ENCODE results near the gene GMIP.
"Not testable (repeated sequence)": the region's sequence is repeated elsewhere in the genome, so short reads cannot be mapped to it uniquely, and the experiment has no call there.

GMIP gene, protein sequence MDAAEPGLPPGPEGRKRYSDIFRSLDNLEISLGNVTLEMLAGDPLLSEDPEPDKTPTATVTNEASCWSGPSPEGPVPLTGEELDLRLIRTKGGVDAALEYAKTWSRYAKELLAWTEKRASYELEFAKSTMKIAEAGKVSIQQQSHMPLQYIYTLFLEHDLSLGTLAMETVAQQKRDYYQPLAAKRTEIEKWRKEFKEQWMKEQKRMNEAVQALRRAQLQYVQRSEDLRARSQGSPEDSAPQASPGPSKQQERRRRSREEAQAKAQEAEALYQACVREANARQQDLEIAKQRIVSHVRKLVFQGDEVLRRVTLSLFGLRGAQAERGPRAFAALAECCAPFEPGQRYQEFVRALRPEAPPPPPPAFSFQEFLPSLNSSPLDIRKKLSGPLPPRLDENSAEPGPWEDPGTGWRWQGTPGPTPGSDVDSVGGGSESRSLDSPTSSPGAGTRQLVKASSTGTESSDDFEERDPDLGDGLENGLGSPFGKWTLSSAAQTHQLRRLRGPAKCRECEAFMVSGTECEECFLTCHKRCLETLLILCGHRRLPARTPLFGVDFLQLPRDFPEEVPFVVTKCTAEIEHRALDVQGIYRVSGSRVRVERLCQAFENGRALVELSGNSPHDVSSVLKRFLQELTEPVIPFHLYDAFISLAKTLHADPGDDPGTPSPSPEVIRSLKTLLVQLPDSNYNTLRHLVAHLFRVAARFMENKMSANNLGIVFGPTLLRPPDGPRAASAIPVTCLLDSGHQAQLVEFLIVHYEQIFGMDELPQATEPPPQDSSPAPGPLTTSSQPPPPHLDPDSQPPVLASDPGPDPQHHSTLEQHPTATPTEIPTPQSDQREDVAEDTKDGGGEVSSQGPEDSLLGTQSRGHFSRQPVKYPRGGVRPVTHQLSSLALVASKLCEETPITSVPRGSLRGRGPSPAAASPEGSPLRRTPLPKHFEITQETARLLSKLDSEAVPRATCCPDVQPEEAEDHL

DNA sequence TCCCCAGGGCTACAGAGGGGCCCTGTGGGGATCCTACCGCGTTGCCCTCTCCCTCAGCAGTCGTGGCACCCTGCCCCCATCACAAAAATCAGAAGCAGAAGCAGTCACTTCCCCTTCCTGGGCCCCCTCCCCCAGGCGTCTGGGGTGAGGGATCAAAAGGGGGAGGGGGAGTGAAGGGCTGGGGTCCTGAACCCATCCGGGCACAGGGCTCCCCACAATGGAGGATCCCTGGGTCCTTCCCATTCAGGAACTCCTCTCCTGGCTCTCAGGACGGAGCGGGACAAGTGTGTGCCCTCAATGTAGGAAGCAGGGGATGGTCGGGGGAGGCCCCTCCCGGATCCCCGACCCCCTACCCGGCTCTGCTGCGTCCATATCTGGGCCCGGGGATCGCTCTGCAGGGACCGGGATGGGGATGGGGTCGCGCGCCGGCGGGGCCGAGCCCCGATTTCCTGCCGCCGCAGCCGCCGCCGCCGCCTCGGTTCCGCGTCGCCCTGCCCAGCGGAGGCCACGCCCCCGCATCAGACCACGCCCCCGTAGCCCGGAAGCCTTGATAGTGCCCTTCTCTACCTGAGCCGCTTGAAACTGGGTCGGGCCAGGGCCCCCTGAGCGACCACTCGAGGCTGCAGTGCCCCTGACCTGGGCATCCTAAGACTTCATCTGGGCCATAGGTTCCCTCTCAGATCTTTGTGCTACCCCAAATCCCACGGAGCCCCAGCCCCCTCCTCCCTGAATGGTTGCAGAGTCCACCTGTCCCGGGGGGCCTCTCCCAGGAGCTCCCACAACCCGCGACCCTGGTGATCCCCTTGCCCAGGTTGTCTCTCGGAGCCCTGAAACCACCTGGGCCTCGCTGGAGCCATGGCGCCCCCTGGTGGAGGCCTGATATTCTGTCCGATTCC is at the start of gene GMIP:
TSS of gene GMIP (minus strand) at position 500 of the 896 bp plus-strand sequence. CDS start at position 372, 128 bp downstream.
- Histone ChIP-seq H3K4me3 (ENCODE audit: low read depth in 1 of 2, low read length in 2 of 2) (peak within 1 kb of the TSS; percentile 77 to 84), H3K27ac (ENCODE audit: low read length) (peak within 1 kb of the TSS; percentile 63), H3K27me3 (ENCODE audit: low read depth, low read length) (no peaks in the 10 kb centered on the region), H3K4me1 (ENCODE audit: control insufficient read depth in 1 of 2, insufficient read depth in 2 of 2, low read length in 2 of 2) (peaks cover 0 to 7% of the 10 kb centered on the region in 2 donors), H3K36me3 (ENCODE audit: control insufficient read depth in 1 of 2, insufficient read depth in 2 of 2, low read length in 2 of 2) (peaks cover 13 to 34% of the 10 kb centered on the region in 2 donors), H3K9me3 (ENCODE audit: control insufficient read depth in 1 of 2, low read length in 2 of 2) (no peaks in the 10 kb centered on the region)

DNA sequence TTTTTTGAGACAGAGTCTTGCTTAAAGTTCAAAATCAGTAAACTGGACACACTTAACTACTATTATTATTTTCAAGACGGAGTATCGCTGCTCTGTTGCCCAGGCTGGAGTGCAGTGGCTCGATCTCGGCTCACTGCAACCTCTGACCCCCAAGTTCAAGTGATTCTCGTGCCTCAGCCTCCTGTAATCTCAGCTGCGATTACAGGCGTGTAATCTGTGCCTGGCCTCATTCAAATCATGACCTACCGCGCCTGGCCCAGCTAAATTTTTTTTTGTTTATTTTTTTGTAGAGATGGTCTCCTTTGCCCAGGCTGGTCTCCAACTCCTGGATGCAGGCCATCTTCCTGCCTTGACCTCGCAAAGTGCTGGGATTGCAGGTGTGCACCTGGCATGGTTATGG is 48.2 kb upstream of the GMIP start:
- Histone ChIP-seq H3K4me3 (ENCODE audit: low read depth in 1 of 2, low read length in 2 of 2) (no peak overlapping the region), H3K9me3 (ENCODE audit: control insufficient read depth in 1 of 2, low read length in 2 of 2) (no peaks in the 10 kb centered on the region), H3K4me1 (ENCODE audit: control insufficient read depth in 1 of 2, insufficient read depth in 2 of 2, low read length in 2 of 2) (no peaks in the 10 kb centered on the region), H3K36me3 (ENCODE audit: control insufficient read depth in 1 of 2, insufficient read depth in 2 of 2, low read length in 2 of 2) (no peaks in the 10 kb centered on the region), H3K27ac (ENCODE audit: low read length) (no peak overlapping the region), H3K27me3 (ENCODE audit: low read depth, low read length) (no peaks in the 10 kb centered on the region)

- H3K27ac ChIP-seq (ENCODE audit: low read length); H3K9me3 ChIP-seq (ENCODE audit: control insufficient read depth in 1 of 2, low read length in 2 of 2); H3K4me3 ChIP-seq (ENCODE audit: low read depth in 1 of 2, low read length in 2 of 2); H3K4me1 ChIP-seq (ENCODE audit: control insufficient read depth in 1 of 2, insufficient read depth in 2 of 2, low read length in 2 of 2); H3K27me3 ChIP-seq (ENCODE audit: low read depth, low read length); H3K36me3 ChIP-seq (ENCODE audit: control insufficient read depth in 1 of 2, insufficient read depth in 2 of 2, low read length in 2 of 2): not testable (repeated sequence)
These were observed 45.6 kb upstream of the GMIP start for GRCh38 chr19:19689023-19689422.

- H3K9me3 ChIP-seq (ENCODE audit: control insufficient read depth in 1 of 2, low read length in 2 of 2), result peaks cover 0 to 3% of the 10 kb centered on the region in 2 donors
- no peak overlapping the region for H3K27ac ChIP-seq (ENCODE audit: low read length)
- H3K4me3 ChIP-seq (ENCODE audit: low read depth in 1 of 2, low read length in 2 of 2), result no peak overlapping the region
- no peaks in the 10 kb centered on the region for H3K36me3 ChIP-seq (ENCODE audit: control insufficient read depth in 1 of 2, insufficient read depth in 2 of 2, low read length in 2 of 2)
- H3K4me1 ChIP-seq (ENCODE audit: control insufficient read depth in 1 of 2, insufficient read depth in 2 of 2, low read length in 2 of 2), result no peaks in the 10 kb centered on the region
- H3K27me3 ChIP-seq (ENCODE audit: low read depth, low read length), result no peaks in the 10 kb centered on the region
These were observed 43.6 kb upstream of the GMIP start for GRCh38 chr19:19687090-19687489.

- H3K27me3 ChIP-seq (ENCODE audit: low read depth, low read length), result no peaks in the 10 kb centered on the region
- no peaks in the 10 kb centered on the region for H3K4me1 ChIP-seq (ENCODE audit: control insufficient read depth in 1 of 2, insufficient read depth in 2 of 2, low read length in 2 of 2)
- H3K36me3 ChIP-seq (ENCODE audit: control insufficient read depth in 1 of 2, insufficient read depth in 2 of 2, low read length in 2 of 2), result no peaks in the 10 kb centered on the region
- peaks cover 0 to 3% of the 10 kb centered on the region in 2 donors for H3K9me3 ChIP-seq (ENCODE audit: control insufficient read depth in 1 of 2, low read length in 2 of 2)
- no peak overlapping the region for H3K4me3 ChIP-seq (ENCODE audit: low read depth in 1 of 2, low read length in 2 of 2)
- no peak overlapping the region for H3K27ac ChIP-seq (ENCODE audit: low read length)
These were observed 43.1 kb upstream of the GMIP start for GRCh38 chr19:19686580-19686979.

GRCh38 chr19:19686119-19686518 is 42.7 kb upstream of the GMIP start:
- not testable (repeated sequence) for H3K27me3 ChIP-seq (ENCODE audit: low read depth, low read length); H3K9me3 ChIP-seq (ENCODE audit: control insufficient read depth in 1 of 2, low read length in 2 of 2); H3K4me1 ChIP-seq (ENCODE audit: control insufficient read depth in 1 of 2, insufficient read depth in 2 of 2, low read length in 2 of 2); H3K27ac ChIP-seq (ENCODE audit: low read length); H3K36me3 ChIP-seq (ENCODE audit: control insufficient read depth in 1 of 2, insufficient read depth in 2 of 2, low read length in 2 of 2); H3K4me3 ChIP-seq (ENCODE audit: low read depth in 1 of 2, low read length in 2 of 2)

DNA sequence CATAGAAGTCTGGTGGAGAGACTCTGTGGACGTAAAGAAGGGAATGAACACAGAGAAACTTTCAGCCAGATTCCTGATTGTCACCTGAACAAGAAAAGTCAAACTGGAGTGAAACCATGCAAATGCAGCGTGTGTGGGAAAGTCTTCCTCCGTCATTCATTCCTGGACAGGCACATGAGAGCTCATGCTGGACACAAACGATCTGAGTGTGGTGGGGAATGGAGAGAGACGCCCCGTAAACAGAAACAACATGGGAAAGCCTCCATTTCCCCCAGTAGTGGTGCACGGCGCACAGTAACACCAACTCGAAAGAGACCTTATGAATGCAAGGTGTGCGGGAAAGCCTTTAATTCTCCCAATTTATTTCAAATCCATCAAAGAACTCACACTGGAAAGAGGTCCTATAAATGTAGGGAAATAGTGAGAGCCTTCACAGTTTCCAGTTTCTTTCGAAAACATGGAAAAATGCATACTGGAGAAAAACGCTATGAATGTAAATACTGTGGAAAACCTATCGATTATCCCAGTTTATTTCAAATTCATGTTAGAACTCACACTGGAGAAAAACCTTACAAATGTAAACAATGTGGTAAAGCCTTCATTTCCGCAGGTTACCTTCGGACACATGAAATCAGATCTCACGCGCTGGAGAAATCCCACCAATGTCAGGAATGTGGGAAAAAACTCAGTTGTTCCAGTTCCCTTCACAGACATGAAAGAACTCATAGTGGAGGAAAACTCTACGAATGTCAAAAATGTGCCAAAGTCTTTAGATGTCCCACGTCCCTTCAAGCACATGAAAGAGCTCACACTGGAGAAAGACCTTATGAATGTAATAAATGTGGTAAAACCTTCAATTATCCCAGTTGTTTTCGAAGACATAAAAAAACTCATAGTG is 36.0 kb upstream of the GMIP start:
- Histone ChIP-seq H3K9me3 (ENCODE audit: control insufficient read depth in 1 of 2, low read length in 2 of 2) (peaks cover 12 to 18% of the 10 kb centered on the region in 2 donors), H3K36me3 (ENCODE audit: control insufficient read depth in 1 of 2, insufficient read depth in 2 of 2, low read length in 2 of 2) (peaks cover 31 to 51% of the 10 kb centered on the region in 2 donors)

DNA sequence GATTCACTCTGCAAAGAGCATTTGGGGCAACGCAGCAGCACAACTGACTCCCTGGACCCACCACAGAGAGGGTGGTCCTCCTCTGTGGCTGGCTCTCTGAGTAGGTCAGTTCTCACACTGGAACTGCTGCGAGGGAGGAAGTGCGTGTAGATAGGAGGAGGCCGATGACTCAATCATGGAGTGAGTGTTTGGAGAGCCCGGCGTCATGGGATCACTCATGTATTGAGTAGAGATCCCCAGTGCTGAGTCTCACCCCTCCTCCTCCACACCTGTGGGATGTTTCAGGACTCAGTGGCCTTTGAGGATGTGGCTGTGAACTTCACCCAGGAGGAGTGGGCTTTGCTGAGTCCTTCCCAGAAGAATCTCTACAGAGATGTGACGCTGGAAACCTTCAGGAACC is 34.1 kb upstream of the GMIP start:
- Histone ChIP-seq H3K27me3 (ENCODE audit: low read depth, low read length) (no peaks in the 10 kb centered on the region), H3K27ac (ENCODE audit: low read length) (no peak overlapping the region), H3K4me3 (ENCODE audit: low read depth in 1 of 2, low read length in 2 of 2) (no peak overlapping the region), H3K36me3 (ENCODE audit: control insufficient read depth in 1 of 2, insufficient read depth in 2 of 2, low read length in 2 of 2) (peaks cover 31 to 53% of the 10 kb centered on the region in 2 donors), H3K9me3 (ENCODE audit: control insufficient read depth in 1 of 2, low read length in 2 of 2) (peaks cover 12 to 18% of the 10 kb centered on the region in 2 donors), H3K4me1 (ENCODE audit: control insufficient read depth in 1 of 2, insufficient read depth in 2 of 2, low read length in 2 of 2) (no peaks in the 10 kb centered on the region)

More for the DNA sequence above, 36.0 kb upstream of the GMIP start:
- H3K27ac ChIP-seq (ENCODE audit: low read length), result no peak overlapping the region
- H3K27me3 ChIP-seq (ENCODE audit: low read depth, low read length), result no peaks in the 10 kb centered on the region
- H3K4me3 ChIP-seq (ENCODE audit: low read depth in 1 of 2, low read length in 2 of 2), result no peak overlapping the region
- no peaks in the 10 kb centered on the region for H3K4me1 ChIP-seq (ENCODE audit: control insufficient read depth in 1 of 2, insufficient read depth in 2 of 2, low read length in 2 of 2)

- Histone ChIP-seq H3K27ac (ENCODE audit: low read length) (no peak overlapping the region), H3K36me3 (ENCODE audit: control insufficient read depth in 1 of 2, insufficient read depth in 2 of 2, low read length in 2 of 2) (peaks cover 22 to 33% of the 10 kb centered on the region in 2 donors), H3K27me3 (ENCODE audit: low read depth, low read length) (no peaks in the 10 kb centered on the region), H3K4me1 (ENCODE audit: control insufficient read depth in 1 of 2, insufficient read depth in 2 of 2, low read length in 2 of 2) (peaks cover 0 to 4% of the 10 kb centered on the region in 2 donors), H3K4me3 (ENCODE audit: low read depth in 1 of 2, low read length in 2 of 2) (no peak overlapping the region), H3K9me3 (ENCODE audit: control insufficient read depth in 1 of 2, low read length in 2 of 2) (peaks cover 4 to 11% of the 10 kb centered on the region in 2 donors)
These were observed 30.9 kb upstream of the GMIP start for GRCh38 chr19:19674315-19674714.

DNA sequence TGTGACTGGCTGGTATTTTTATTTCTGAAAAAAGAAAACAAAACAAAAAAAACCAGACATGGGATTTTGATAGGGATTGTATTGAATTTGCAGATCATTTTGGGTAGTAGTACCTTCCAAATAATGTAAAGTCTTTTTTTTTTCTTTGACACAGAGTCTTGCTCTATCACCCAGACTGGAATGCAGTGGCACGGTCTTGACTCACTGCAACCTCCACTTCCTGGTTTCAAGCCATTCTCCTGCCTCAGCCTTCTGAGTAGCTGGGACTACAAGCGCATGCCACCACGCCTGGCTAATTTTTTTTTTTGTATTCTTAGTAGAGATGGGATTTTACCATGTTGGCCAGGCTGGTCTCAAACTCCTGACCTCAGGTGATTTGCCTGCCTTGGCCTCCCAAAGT is 29.4 kb upstream of the GMIP start:
- H3K27me3 ChIP-seq (ENCODE audit: low read depth, low read length), result no peaks in the 10 kb centered on the region
- no peak overlapping the region for H3K4me3 ChIP-seq (ENCODE audit: low read depth in 1 of 2, low read length in 2 of 2)
- H3K27ac ChIP-seq (ENCODE audit: low read length), result no peak overlapping the region
- H3K36me3 ChIP-seq (ENCODE audit: control insufficient read depth in 1 of 2, insufficient read depth in 2 of 2, low read length in 2 of 2), result peaks cover 11 to 19% of the 10 kb centered on the region in 2 donors
- H3K4me1 ChIP-seq (ENCODE audit: control insufficient read depth in 1 of 2, insufficient read depth in 2 of 2, low read length in 2 of 2), result peaks cover 0 to 5% of the 10 kb centered on the region in 2 donors
- H3K9me3 ChIP-seq (ENCODE audit: control insufficient read depth in 1 of 2, low read length in 2 of 2), result peaks cover 0 to 3% of the 10 kb centered on the region in 2 donors
